HG03196 (cell line): Measurements from ENCODE around the gene RELL1.

Experiments
- ATAC-seq: cut with Tn5 transposase; IDR thresholded peaks from one replicate; pipeline ENCODE4 v1.9.1; 2021; ENCODE audit not compliant: unreplicated experiment

The RELL1 gene

DNA sequence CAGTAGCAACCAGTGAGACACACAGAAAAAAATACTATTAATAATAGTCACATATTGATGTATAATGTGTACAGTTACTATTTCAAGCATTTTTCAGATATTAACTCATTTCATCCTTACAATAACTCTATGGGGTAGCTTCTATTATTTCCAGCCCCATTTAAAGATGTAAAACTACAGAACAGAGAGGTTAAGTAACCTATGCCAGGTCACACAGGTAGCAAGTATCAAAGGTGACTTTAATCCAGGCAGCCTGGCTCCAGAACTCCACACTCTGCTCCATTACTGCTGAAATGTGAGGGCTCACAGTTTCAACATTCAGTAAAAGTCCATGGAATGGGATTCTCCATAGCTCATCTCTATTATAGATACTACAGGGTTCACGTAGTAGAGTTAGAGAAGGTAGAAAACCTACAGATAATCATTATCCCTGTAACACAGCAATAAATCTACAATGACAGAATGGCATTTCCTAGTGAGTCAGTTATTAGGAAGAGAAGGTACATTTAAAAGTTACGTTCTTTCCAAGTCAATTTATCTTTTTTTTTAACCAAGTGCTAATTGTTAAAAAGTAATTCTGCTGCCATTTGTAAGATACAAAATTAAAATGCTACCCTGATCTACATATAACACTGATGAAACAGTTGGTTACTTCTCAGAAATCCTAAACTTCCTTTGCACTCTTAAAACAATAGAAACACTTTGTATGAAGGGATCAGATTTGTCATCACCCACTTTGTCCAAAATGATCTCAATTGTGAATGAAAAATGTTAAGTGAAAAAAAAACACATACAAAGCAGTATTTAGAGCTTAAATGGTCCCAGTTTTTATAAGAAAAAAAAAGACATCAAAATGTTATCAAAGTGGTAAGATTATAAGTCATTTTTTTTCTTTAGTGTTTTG lies 18.7 kb downstream of the RELL1 start:
- ATAC-seq = no peak

DNA sequence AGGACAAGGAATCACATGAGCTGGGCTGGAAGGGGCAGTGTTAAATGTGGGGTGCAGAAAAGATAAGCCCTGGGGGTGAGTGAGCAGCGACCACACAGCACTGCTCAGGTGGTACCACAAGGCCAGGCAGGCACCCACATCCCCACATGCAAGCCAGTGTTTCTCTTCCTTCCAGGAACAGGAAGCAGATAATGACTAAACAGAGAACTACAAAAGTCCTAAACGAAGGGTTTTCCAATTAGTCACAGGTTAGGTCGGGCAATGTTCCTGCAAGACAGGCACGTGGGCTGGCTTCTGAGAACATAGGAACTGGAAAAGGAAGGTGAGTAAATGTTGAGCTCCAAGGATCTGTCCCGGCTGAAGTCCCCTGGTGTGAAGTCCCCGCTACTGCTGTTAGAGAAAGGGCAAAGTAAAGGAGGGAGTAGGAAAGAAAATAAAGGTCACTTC lies 19.5 kb downstream of the RELL1 start:
- no peak for ATAC-seq

DNA sequence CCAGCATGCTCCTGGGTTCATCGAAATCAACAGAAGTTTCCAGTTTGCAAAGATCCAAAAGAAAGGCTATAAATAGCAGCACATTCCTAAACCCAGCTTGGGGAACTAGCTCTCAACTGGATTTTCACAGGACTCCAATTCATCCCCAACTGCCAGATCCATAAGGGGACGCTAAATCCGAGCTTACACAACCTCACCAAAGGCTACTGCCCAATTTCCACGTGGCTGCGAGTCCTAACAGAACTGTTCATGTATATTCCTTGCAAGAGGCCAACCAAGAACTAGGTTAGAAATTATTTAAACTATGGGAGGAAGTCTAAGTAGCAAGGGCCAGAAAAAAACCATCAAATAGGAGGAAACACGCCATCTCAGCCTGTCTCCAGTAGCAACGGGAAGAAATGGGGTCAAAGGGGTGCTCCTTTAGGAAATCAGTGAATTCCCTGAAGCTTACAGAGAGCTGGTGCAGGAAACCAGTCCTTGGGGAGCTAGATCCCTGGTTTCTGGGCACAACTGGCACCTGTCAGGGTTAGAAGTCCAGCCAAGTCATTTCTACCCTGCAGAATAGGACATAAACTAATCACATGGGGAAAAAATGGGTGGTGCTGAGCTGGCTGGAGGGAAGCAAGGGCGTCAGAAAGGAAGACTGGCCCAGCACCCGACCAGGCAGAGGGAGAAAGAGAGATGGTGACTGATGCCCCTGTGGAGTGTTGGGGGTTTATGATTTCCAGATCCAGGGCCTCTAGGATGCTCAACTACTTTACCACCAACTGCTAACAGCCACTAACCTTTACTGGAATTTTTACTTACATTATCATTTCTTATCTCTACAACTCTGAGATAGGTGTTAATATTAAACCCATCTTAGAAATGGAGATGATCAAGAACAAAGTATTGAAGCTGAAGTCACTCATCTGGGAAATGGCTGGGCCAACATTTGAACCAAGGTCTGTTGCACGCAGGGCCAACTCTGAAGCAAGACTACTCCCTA lies 20.5 kb downstream of the RELL1 start:
- ATAC-seq = no peak

DNA sequence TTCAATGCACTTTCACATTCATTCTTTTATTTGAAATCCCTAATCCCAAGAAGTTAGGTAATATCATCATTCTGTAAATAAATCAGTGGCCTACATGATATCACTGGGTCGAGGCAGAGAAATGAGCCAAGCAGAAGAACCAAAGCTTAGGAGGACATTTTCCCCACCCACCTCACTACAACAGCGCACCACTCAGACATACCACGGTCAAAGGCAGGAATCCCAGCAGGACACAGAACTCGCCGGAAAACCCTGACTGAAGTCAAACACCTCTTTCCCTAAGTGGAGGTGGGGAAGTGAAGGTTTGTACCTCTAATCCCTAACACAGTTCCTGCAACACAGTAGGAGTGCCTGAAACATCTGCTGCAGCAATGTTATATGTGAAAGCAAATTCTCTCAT lies 21.5 kb downstream of the RELL1 start:
- ATAC-seq = no peak

DNA sequence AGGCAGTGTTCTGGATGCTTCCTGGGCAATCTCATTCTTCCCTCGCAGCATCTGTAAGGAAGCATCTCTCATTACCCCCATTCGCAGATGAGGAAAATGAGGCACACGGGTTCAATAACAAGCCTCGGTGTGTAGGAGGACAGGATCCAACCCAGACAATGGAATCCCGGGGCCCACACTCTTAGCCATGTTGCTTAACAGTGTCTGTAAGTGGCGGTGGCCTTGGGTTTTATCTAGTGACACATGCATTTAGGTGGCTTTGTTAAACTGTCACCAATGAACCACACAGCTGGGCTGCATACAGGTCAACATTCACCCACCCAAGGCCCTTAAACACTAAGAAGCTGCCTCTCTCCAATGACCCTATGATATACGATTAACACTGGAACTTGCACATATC lies 22.6 kb downstream of the RELL1 start:
- ATAC-seq = no peak

DNA sequence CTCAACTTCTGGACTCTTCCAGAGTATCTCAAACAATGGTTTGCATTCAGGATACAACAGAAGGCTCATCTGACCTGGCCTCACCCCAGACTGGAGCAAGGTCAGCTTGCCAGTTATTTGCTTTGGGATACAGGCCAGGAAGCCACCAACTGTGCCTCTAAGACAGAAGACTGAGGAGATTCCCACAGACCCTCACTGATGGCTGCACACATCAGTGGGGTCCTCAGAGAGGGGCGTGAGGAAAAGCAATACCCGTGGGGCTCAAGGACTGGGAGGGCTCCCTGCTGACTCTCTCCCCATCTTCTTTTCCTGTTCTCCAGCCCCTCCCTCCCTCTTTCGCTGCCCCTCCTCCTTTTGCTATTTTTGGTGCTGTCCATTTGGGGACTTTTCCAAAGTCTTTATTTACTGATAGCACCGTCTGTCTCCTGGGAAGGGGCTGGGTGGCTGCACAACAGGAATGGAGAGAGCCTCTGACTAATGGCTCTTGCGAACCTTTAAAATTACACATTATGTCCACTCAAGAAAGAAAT lies 23.2 kb downstream of the RELL1 start:
- ATAC-seq = no peak

DNA sequence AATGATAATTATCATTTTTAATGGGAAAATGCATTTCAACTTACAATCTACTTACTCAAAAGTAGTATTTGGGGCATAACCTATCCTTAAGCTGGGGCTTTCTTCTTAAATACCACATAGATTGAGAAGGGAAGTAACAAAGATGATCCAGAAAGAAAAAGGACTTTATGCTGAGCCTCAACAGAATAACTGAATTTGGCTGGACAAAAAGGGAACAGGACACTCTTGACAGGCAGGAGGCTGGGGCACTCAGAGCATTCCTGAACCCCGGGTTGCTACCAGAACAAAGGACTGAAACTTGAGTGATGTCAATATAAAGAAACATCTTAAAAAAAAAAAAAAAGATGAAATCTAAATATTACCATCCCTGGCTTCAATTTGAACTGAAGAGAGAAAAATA lies 23.9 kb downstream of the RELL1 start:
- no peak for ATAC-seq

DNA sequence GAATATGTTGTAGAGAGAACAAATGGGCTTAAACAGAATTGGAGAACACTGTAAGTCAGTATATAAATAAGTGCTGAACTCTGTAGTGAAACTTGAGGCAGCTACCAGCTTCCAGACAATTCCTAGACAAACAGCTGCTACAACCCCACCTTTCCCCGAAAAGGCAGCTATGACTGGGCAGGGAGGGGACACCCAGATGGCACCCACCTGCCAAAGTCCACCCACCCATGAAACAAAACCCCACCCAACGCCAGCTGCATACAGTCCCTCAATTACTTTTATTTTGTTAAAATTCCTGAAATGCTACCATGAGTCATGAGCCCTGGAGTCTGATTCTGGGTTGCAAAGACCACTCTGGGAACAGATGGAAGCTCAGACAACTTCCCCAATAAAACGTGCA lies 24.4 kb downstream of the RELL1 start:
- no peak for ATAC-seq

DNA sequence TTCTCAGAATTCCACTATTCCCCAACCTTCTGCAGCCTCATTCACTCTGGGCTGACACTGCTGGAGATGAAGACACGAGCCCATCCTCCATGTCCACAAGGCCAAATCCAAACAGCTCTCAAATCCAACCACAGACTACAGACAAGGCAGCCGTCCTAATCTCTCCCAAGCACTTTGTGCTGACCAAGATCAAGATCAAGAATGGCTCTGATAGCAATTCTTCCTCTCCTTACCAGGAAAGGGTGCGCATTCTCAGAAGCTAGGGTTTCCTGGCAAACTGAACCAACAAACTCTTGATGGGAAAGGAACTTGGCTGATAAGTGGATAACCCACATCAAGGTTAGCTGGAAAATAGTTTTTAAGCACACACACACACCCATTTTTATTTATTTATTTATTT lies 26.5 kb downstream of the RELL1 start:
- ATAC-seq = no peak

DNA sequence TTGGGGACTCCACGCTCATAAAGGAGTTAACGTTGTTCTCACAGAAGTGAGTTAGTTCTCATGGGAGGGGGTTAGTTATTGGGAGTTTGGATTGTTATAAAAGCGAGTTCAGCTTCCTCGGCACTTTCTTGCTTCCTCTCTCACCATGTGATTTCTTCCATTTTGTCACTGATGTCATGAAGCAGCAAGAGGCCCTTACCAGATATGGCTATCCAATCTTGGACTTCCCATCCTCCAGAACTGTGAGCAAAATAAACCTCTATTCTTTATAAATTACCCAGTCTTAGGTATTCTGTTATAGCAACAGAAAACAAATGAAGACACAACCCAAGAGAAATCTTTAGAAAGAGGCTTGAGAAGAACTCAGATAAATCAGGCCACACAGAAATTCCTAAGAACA lies 29.5 kb downstream of the RELL1 start:
- no peak for ATAC-seq

DNA sequence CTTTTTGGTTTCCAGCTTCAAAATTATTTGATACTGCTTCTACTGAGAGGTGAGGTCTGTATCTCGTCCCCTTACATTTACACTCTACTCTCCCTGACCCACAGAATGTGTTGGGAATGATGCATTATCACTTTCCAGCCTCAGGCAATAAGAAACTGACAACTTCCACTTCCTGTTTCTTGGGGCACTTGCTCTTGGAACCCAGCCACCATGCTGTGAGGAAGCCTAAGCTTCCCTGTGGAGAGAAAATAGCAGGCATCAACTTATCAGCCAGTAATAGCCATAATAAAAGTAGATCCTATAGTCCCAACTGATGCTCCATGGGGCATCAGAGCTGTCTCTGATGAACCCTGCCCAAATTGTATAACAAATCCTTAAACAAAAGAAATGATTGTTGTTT lies 32.6 kb downstream of the RELL1 start:
- ATAC-seq = no peak

DNA sequence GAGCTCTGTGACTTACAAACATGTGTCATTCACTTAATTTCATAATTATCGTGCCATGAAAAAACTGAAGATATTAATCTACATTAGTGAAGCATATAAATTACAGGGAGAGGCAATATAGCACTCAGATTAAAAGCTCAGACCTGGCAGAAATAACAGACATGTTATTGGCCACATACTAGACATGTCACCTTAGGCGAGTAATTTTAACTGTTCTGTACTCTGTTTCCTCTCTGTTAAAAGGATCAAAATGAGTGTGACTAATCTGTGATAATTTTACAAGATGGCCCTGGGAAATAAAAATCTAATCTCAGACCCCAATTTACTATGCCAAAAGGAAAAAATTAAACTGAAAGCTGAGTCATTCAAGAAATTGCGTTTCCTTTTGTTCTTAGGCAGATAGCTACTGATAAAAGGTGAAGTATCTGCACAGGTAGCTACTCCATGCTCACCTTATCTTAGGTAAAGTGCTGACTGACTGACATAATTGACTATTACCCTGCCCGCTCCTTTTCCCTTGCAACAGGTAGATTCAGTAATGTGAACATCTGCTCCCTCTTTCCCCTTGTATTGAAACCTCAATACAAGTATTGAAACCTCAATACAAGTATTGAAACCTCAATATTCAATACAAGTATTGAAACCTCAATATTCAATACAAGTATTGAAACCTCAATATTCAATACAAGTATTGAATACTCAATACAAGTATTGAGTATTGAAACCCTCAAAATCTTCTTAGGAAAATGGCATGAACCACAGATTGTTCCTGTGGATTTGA lies 33.2 kb downstream of the RELL1 start:
- no peak for ATAC-seq

DNA sequence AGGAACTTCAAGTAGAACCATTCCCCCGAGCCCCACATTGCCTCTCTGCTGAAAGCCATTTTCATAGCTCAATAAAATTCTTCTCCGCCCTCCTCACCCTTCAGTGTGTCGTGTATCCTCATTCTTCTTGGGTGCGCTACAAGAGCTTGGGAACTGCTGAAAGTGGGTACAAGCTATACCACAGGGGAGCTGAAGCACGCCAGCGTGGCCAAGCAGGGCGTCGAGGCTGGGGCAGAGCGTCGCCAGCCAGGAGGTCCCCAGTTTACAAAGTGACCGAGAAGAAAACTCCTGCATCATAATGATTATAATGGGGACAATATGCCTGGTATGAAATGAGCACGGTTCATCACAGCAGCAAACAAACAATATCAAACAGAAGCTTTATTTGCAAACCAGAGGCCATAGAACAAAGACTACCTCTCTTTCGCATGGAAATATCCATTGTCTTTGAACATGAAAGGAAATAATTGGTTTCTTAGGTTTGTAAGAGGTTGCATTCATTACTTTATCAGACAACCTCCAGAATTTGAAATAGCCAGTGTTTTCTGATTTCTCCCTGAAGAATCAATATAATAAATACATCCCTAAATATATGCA lies 34.3 kb downstream of the RELL1 start:
- ATAC-seq = no peak

DNA sequence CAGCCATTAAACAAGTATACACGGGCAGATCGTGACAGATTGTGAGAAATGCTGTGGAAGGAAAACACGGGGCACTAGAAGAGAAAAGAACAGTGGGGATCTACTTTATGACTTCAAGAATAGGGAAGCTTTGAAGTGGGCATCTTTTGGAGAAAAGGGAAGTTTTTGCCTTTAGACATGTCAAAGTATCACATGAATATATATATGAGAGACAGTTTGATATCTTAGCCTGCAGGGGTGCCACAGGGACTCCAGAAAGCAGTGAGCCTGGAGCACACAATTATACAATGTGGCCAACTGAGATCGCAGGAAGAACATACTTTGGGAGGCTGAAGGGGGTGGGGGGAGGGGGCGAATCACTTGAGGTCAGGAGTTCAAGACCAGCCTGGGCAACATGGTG lies 35.7 kb downstream of the RELL1 start:
- no peak for ATAC-seq

DNA sequence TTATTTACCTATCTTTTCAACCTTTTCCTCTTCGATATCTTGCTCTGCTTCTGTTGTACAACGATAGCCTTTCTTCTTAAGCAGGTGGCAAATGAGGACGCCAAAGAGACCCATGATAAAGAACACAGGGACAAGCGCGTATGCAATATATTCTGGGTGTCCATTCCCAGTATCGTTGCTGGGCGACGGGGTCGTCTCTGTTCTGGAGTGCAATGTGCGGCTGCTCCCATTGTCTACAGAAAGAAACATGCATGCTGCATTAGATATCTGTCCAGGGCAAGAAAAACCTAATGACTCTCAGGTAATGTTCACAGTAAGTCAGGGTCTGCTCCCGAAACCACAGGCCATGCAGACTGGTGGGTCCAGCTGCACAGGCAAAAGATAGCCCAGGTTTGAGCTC lies 36.9 kb downstream of the RELL1 start:
- ATAC-seq = no peak

DNA sequence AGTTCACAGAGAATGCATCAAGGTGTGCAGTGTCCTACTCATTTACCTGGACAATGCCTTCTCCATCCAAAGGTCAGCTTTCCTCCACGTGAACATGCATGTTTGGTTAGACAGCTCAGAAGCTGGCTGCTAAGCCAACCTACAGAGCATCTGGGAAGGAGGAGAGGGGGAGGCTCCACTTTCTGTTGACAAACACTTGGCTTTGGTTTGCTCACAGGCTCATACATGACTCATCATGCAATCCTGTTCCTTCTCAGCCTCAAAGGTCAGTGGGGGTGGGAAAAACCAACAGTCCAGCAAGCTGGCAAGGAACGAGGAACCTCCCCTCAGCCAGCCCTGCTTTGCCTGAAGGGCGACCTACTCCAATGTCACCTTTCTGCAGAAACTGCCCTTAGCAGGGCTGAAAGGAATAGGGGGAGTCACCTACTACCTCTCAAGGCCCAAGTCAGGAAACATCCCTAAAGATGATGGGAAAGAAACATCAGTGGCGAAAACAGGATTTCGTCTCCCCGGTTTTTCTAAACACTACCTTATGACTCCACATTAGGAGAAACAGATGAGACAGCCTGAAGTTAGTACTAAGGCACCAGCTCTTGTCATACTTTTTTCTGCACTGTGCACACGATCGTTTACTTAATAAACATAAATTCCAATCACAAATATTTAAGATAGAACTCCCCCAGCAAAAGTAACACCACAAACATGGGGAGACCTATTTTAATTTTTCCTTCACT lies 37.9 kb downstream of the RELL1 start:
- ATAC-seq = no peak

DNA sequence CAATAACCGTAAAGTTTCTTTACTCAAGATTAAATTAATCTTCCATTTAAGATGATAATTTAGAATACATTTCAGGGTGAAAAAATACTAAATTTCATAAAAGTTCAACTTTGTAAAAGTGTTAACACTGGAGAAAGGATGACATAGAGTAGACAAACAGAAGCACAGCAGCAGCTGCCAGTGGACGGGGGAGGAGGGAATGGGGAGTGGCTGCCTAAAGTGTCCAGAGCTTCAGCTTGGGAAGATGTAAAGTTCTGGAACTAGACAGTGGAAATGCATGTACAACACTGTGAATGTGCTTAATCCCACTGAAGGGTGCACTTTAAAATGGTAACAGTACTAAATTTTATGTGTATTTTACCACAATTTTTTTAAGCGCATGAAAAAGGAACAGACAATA lies 39.9 kb downstream of the RELL1 start:
- ATAC-seq = no peak

DNA sequence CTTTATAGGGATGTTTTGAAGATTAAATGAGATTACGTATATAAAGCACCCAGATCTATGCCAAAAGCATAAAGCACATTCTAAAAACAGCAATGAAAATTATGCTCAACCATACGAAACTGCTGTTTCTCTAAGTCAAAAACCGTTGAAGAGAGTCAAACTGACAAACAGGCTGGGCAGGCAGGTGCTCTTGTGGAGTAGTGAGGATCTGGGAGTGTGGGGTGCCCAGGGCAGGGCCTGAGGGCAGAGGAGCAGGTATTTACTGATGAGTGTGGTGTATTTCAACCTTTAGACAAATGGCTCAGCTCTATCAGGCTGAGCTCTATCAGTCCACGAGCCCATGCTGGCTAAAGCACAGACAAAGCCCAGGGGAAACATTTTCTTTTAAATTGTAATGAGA lies 40.4 kb downstream of the RELL1 start:
- no peak for ATAC-seq

DNA sequence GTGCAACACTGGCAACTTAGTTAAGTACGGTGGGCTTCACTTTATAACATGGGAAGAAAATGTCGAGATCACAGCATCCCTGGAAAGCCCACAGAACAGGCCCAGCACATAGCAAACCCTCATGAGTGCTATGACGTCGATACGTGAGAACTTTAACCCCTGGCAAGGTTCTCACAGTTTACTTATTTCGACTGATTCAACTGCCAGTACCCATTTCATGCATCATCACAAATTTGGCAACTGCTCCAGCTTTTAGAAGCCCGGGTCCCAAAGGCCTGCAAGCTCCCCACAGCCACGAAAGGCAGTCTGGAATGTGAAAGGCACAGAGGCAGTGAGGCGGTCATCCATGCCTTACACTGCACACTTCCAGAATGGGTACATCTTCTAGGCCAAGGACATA lies 41.2 kb downstream of the RELL1 start:
- ATAC-seq = no peak
